GM13976 (cell line): ENCODE data around the gene KIF16B.

ENCODE experiments used
- DNase-seq: peaks from one replicate; pipeline ENCODE4 v3.0.0; 2012; ENCODE audit warnings: low spot score
- in situ Hi-C: fragments of 300-500 bp; cut with MboI; formaldehyde crosslinking; loops from one replicate; pipeline ENCODE4 v1.12.0; 2022; ENCODE audit warnings: low sequenced_read_pairs, mixed read lengths, inconsistent platforms; ENCODE audit not compliant: unreplicated experiment
- TF ChIP-seq, protein P1 (sequence below): IDR thresholded peaks from 2 replicates; pipeline ENCODE4 v1.5.1; 2012; ENCODE audit warnings: borderline replicate concordance, mild to moderate bottlenecking; ENCODE audit not compliant: insufficient read depth; ENCODE audit errors: extremely low read depth, missing control alignments, control extremely low read depth

KIF16B gene

DNA sequence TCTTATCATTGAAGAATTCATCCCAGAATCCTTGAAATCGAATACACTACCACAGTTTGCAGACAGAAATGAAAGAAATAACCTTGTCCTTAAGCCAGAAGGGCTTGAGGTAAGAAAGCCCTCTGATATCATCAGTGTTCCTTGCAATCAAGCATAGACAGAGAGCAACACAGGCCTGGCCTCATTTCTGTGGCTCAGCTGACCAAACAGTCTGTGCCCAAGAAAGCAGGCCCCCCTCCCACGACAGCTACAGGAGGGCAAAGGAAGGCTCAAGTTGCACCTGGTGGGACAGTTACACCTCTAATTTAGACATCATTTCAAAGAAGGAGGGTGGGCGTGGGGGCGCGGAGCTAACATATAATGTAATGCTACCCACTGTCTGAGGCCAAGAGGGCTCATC, 21.6 kb downstream of the KIF16B start:
- in situ Hi-C loops = no loop called here
- TF ChIP-seq, protein P1, sequence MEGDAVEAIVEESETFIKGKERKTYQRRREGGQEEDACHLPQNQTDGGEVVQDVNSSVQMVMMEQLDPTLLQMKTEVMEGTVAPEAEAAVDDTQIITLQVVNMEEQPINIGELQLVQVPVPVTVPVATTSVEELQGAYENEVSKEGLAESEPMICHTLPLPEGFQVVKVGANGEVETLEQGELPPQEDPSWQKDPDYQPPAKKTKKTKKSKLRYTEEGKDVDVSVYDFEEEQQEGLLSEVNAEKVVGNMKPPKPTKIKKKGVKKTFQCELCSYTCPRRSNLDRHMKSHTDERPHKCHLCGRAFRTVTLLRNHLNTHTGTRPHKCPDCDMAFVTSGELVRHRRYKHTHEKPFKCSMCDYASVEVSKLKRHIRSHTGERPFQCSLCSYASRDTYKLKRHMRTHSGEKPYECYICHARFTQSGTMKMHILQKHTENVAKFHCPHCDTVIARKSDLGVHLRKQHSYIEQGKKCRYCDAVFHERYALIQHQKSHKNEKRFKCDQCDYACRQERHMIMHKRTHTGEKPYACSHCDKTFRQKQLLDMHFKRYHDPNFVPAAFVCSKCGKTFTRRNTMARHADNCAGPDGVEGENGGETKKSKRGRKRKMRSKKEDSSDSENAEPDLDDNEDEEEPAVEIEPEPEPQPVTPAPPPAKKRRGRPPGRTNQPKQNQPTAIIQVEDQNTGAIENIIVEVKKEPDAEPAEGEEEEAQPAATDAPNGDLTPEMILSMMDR = no peak
- no peak for DNase-seq

DNA sequence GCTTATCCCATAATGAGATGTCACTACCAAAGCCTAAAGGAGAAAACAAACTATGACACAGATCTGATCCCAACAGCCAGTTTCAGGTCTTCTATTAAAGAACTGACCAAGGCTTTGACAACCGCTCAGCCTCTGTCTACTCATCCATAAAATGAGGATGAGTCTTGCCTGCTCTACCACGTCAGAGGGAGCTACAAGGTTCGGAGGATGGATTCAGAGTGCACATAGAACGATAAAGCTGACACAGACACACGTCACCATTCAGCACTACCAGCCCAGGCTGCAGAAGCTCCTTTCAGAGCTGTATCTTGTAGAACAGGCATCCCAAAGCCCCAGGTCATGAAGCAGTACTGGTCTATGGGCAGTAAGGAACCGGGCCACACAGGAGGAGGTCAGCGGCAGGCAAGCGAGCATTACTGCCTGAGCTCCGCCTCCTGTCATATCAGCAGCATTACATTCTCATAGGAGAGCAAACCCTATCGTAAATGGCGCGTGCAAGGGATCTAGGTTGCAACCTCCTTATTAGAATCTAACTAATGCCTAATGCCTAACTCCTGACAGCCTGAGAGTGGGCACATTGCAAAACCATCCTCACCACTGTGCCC, 25.1 kb downstream of the KIF16B start:
- TF ChIP-seq, protein P1 = no peak
- DNase-seq = no peak
- in situ Hi-C loops = no loop called here

DNA sequence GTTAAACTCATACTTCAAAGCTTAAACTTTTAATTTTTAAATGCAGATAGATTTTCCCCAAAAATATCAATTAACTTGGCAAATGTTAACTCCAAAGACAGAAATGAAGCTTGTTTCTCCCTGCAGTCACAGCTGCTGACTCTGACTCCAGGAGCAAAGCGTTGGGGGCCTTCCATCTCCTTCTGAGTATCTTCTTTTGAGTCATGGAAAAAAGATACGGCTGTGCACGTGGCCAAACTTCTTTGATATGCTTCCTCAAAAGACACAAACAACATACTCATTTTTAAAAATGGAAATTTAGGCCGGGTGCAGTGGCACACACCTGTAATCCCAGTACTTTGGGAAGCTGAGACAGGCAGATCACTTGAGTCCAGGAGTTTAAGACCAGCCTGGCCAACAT, 28.3 kb downstream of the KIF16B start:
- no peak for DNase-seq
- TF ChIP-seq, protein P1 = no peak
- in situ Hi-C loops = no loop called here

DNA sequence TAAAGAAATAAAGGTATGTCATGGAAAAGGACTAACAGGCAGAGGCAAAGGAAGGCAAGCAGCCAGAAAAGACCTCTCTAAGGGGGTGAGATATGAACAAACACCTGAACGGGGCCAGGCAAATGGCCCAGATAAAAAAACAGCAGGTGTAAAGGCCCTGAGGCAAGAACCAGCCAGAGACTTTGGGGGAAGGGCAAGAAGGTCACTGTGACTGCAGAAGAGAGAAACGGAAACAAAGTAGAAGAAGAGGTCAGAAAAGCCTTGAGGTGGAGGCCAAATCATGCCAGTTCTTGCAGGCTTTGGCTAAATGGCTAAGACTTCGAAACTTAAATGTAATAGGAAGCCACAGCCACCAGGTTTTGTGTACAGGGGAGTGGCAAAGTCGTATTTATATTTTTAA, 30.8 kb downstream of the KIF16B start:
- TF ChIP-seq, protein P1 = no peak
- DNase-seq = no peak
- in situ Hi-C loops = no loop called here

DNA sequence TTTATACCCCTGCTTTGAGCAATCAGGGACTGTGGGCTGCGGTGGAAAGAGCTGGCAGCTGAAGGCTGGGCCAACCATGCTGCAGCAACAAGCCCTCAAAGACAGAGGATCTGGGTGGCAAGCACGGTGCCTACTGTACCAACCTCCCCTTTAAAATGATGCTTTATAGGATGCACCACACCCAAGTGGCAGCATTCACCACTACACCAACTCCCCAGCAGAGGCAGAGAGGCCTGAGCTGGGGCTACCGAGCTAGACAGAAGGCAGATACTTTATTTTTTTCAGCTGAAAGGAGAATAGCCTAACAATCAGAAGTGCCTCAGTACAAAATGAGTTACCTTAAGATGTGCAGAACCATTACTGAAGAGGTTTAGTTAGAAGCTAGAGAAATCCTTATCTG, 31.4 kb downstream of the KIF16B start:
- in situ Hi-C loops = no loop called here
- no peak for DNase-seq
- TF ChIP-seq, protein P1 = no peak

DNA sequence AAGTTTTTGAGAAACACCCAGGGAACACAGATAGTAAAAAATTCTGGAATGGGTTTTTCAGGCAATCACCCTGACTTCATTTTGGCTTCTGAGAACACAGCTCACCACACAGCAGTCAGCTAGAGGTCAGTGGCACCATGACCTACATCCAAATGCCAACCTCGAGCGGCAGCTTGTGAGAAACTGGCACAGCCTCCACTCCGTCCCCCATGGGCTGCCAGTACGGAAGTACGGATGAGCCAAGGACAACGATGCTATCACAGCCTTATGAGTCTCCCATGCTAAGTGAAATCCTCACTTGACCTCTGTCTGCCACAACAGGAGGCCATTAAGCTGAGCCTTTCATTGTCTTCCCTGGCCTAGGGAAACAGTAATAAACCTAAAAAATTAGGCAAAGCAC, 32.0 kb downstream of the KIF16B start:
- DNase-seq = no peak
- TF ChIP-seq, protein P1 = no peak
- in situ Hi-C loops = no loop called here
